HCT116 (cell line): ENCODE results near the gene ATRIP. TPM values are rescaled to one million over a fixed set of nuclear protein-coding genes. Genes with fewer than 3 reads are reported as not detected.

Source experiments
- ATAC-seq: fragments of 200-7000 bp; cut with Tn5 transposase; 2 replicates; pipeline ENCODE4 v1.9.1; 2020; ENCODE audit warnings: mild to moderate bottlenecking, moderate library complexity
- BruUV-seq: library from RNA; stranded (reverse); fragments of 400-500 nt; replicated peaks from 2 replicates; lab custom pipeline; 2021; lab: Mats Ljungman, UMichigan
- CTCF ChIA-PET: fragments of 300-600 bp; sonication (Branson Sonifier 250); formaldehyde crosslinking; loops from one replicate; lab custom pipeline; 2021; ENCODE audit warnings: antibody characterized with exemption; lab: Charles Lee
- POLR2A ChIA-PET: fragments of 300-600, 350-600 bp; sonication (Branson Sonifier 250); formaldehyde crosslinking; loops from one replicate; lab custom pipeline; 2021; ENCODE audit warnings: antibody characterized with exemption; lab: Charles Lee
- RAD21 ChIA-PET, 2 experiments: fragments of 300-600 bp; sonication (Branson Sonifier 250); formaldehyde crosslinking; loops; one replicate each; lab custom pipeline; 2023; ENCODE audit warnings: low total read pairs in 2 of 2; ENCODE audit not compliant: uncharacterized antibody in 2 of 2, unreplicated experiment in 2 of 2, low non-redundant PET in 1 of 2; lab: Charles Lee
- DNase-seq: peaks from one replicate; pipeline ENCODE4 v3.0.0-alpha.2; 2010; ENCODE audit warnings: low read depth, low spot score
- H2AFZ ChIP-seq: fragments of 200-600 bp; shearing (Covaris generic), sonication (generic); 2 replicates; pipeline ENCODE4 v1.6.1; 2017; ENCODE audit warnings: low read depth, mixed run types, mixed read lengths, antibody characterized with exemption, low read length; ENCODE audit not compliant: poor library complexity, severe bottlenecking
- H3K27ac ChIP-seq: 2 replicates; pipeline ENCODE4 v1.5.1; 2012; ENCODE audit warnings: low read depth, low read length
- H3K27me3 ChIP-seq: fragments of 200-600 bp; sonication (generic); 2 replicates; pipeline ENCODE4 v1.6.1; 2016; ENCODE audit warnings: mixed run types, low read length, mixed read lengths; ENCODE audit not compliant: insufficient read depth
- H3K36me3 ChIP-seq, 2 experiments: fragments of 200-500 bp in 1 of 2; fragments of 200-600 bp in 1 of 2; sonication (Bioruptor generic) in 1 of 2; sonication (generic) in 1 of 2; 2 replicates each; pipeline versions ENCODE4 v1.5.1 to v1.6.1; 2014 to 2016; ENCODE audit warnings: low read length in 2 of 2, inconsistent platforms in 1 of 2, mixed read lengths in 1 of 2, mixed run types in 1 of 2; ENCODE audit not compliant: insufficient read depth in 2 of 2, control insufficient read depth in 1 of 2
- H3K4me1 ChIP-seq, 2 experiments: fragments of 200-600 bp in 1 of 2; sonication (generic) in 1 of 2; 2 replicates each; pipeline versions ENCODE4 v1.5.1 to v1.6.1; 2012 to 2017; ENCODE audit warnings: low read length in 2 of 2, inconsistent platforms in 1 of 2, mild to moderate bottlenecking in 1 of 2, mixed read lengths in 1 of 2, mixed run types in 1 of 2, moderate library complexity in 1 of 2; ENCODE audit not compliant: insufficient read depth in 2 of 2, control insufficient read depth in 1 of 2
- H3K4me2 ChIP-seq: fragments of 200-600 bp; sonication (generic); 2 replicates; pipeline ENCODE4 v1.6.1; 2017; ENCODE audit warnings: mixed run types, low read length, mixed read lengths
- H3K4me3 ChIP-seq, 2 experiments: fragments of 200-600 bp in 1 of 2; sonication (generic) in 1 of 2; replicated peaks in 1 of 2; 2 replicates each; pipeline ENCODE4 v1.5.1; 2011 to 2016; ENCODE audit warnings: low read length in 2 of 2, control low read depth in 1 of 2, low read depth in 1 of 2, mild to moderate bottlenecking in 1 of 2, mixed read lengths in 1 of 2, mixed run types in 1 of 2
- H3K79me2 ChIP-seq: fragments of 200-600 bp; sonication (generic); 2 replicates; pipeline ENCODE4 v1.6.1; 2017; ENCODE audit warnings: mild to moderate bottlenecking, mixed run types, low read length, moderate library complexity, mixed read lengths; ENCODE audit not compliant: insufficient read depth
- H3K9ac ChIP-seq: fragments of 200-600 bp; sonication (generic); 2 replicates; pipeline ENCODE4 v1.6.1; 2016; ENCODE audit warnings: low read length, mixed read lengths
- H3K9me2 ChIP-seq: fragments of 200-600 bp; sonication (generic), shearing (Covaris generic); 2 replicates; pipeline ENCODE4 v1.6.1; 2017; ENCODE audit warnings: mixed run types, mild to moderate bottlenecking, moderate library complexity; ENCODE audit not compliant: insufficient read depth
- H3K9me3 ChIP-seq, 2 experiments: fragments of 200-500 bp in 1 of 2; fragments of 200-600 bp in 1 of 2; sonication (Bioruptor generic) in 1 of 2; sonication (generic) in 1 of 2; 2 replicates each; pipeline ENCODE4 v1.6.1; 2014 to 2017; ENCODE audit warnings: low read length in 2 of 2, mixed read lengths in 2 of 2, inconsistent platforms in 1 of 2, low read depth in 1 of 2, mild to moderate bottlenecking in 1 of 2, mixed run types in 1 of 2, moderate library complexity in 1 of 2; ENCODE audit not compliant: control insufficient read depth in 1 of 2, insufficient read depth in 1 of 2
- H4K20me1 ChIP-seq: fragments of 200-600 bp; sonication (generic), shearing (Covaris generic); 2 replicates; pipeline ENCODE4 v1.6.1; 2017; ENCODE audit warnings: mixed run types, mild to moderate bottlenecking, moderate library complexity; ENCODE audit not compliant: insufficient read depth
- CTCF ChIP-seq, 3 experiments: fragments of 200-600 bp in 1 of 3; sonication (generic) in 1 of 3; IDR thresholded peaks in 2 of 3; conservative IDR thresholded peaks in 1 of 3; 2 replicates each; pipeline ENCODE4 v1.5.1; 2012 to 2017; ENCODE audit warnings: low read depth in 2 of 3, low read length in 2 of 3, antibody characterized with exemption in 1 of 3, borderline replicate concordance in 1 of 3, control low read depth in 1 of 3, mild to moderate bottlenecking in 1 of 3, mixed read lengths in 1 of 3, mixed run types in 1 of 3, moderate library complexity in 1 of 3; ENCODE audit not compliant: insufficient read depth in 1 of 3
- EZH2 ChIP-seq: fragments of 200-600 bp; sonication (generic); IDR thresholded peaks from 2 replicates; pipeline ENCODE4 v1.6.1; 2017; ENCODE audit warnings: antibody characterized with exemption, mixed run types
- POLR2AphosphoS5 ChIP-seq: IDR thresholded peaks from 2 replicates; pipeline ENCODE4 v1.6.1; 2011; ENCODE audit warnings: mild to moderate bottlenecking, low read depth, low read length, moderate library complexity
- SIN3A ChIP-seq: IDR thresholded peaks from 2 replicates; pipeline ENCODE4 v1.6.1; 2012; ENCODE audit warnings: low read depth
- TCF7L2 ChIP-seq: IDR thresholded peaks from 2 replicates; pipeline ENCODE4 v1.7.0; 2011; ENCODE audit warnings: borderline replicate concordance, inconsistent platforms; ENCODE audit not compliant: insufficient read depth, insufficient read length; ENCODE audit errors: extremely low read depth
- YY1 ChIP-seq: IDR thresholded peaks from 2 replicates; pipeline ENCODE4 v1.6.1; 2011; ENCODE audit warnings: low read length, low read depth, moderate library complexity, mild to moderate bottlenecking; ENCODE audit not compliant: insufficient replicate concordance; ENCODE audit errors: extremely low read depth
- ZNF274 ChIP-seq: fragments of 200-500 bp; sonication (Bioruptor generic); IDR thresholded peaks from 2 replicates; pipeline ENCODE4 v1.6.1; 2014; ENCODE audit warnings: mild to moderate bottlenecking, low read depth, low read length, inconsistent platforms
- intact Hi-C: fragments of 100-400 bp; cut with micrococcal nuclease; formaldehyde crosslinking; loops from 2 replicates; pipeline ENCODE4 v1.10.0; 2022
- total RNA-seq: library from RNA; stranded (reverse); gene quantifications from one replicate; pipeline ENCODE4 v1.2.1, GENCODE V29; 2021; ENCODE audit not compliant: unreplicated experiment

Gene ATRIP
- total RNA-seq, 1 experiment from 2014 or later: 15.6 TPM

- intact Hi-C loops: loop anchor here (1.0 to 5.0 kb wide), 3 partner anchors 35 to 42 kb away; no protein-coding TSS in a partner anchor
- peak overlapping the region in 1 of 2 experiments; percentile 32; a peak in 3 of 4 replicates for H3K4me3 ChIP-seq
- peak overlapping the region; percentile 66 for H3K4me2 ChIP-seq
- H3K9me2 ChIP-seq: no peaks in the 10 kb centered on the region
- no peaks in the 10 kb centered on the region for H3K36me3 ChIP-seq
- no peaks in the 10 kb centered on the region for H3K27me3 ChIP-seq
- no peaks in the 10 kb centered on the region for H3K9me3 ChIP-seq
- H2AFZ ChIP-seq: peak overlapping the region; percentile 16
- ChIA-PET RAD21 (no interaction called here), CTCF (interaction anchor here (0.7 to 1.5 kb wide), 3 partner anchors 35 to 227 kb away, joined by 3 to 6 read pairs (median 6); no protein-coding TSS in a partner anchor), POLR2A (interaction anchor here (0.5 to 1.3 kb wide), 5 partner anchors 34 to 71 kb away, joined by 3 read pairs; no protein-coding TSS in a partner anchor)
- BruUV-seq: no TSS peak
- H3K4me1 ChIP-seq: peaks cover 51 to 66% of the 10 kb centered on the region in 2 experiments
- TF ChIP-seq SIN3A: no peak
- peak; percentile 40; the same call in 1 of the 2 replicates for TF ChIP-seq POLR2AphosphoS5
- no peak for TF ChIP-seq EZH2
- TF ChIP-seq ZNF274: no peak
- peak in 2 of 3 experiments; percentile 57 to 66; a peak in 4 of 6 replicates for TF ChIP-seq CTCF (IDR thresholded peaks at IDR 0.05 in 2 of 3, conservative IDR thresholded peaks at IDR 0.05 in 1 of 3; ENCODE audit: borderline replicate concordance in 1 of 3, insufficient read depth in 1 of 3, low read depth in 2 of 3, low read length in 2 of 3)
- TF ChIP-seq YY1: no peak
- peak; percentile 63 for TF ChIP-seq TCF7L2
- H3K79me2 ChIP-seq: no peaks in the 10 kb centered on the region
- DNase-seq (peak; percentile 87), ATAC-seq (peak; percentile 87)
- no peaks in the 10 kb centered on the region for H4K20me1 ChIP-seq
- H3K9ac ChIP-seq: peak overlapping the region; percentile 44
- H3K27ac ChIP-seq: peak overlapping the region; percentile 80
Measured at GRCh38 chr3:48507256-48508061, 60.9 kb downstream of the ATRIP start.
